HG03175 (cell line): ENCODE measurements around the gene SMIM15.

ENCODE experiments used
- ATAC-seq: cut with Tn5 transposase; IDR thresholded peaks from one replicate; pipeline ENCODE4 v1.9.1; 2021; ENCODE audit warnings: mild to moderate bottlenecking, moderate library complexity; ENCODE audit not compliant: unreplicated experiment

The SMIM15 gene

DNA sequence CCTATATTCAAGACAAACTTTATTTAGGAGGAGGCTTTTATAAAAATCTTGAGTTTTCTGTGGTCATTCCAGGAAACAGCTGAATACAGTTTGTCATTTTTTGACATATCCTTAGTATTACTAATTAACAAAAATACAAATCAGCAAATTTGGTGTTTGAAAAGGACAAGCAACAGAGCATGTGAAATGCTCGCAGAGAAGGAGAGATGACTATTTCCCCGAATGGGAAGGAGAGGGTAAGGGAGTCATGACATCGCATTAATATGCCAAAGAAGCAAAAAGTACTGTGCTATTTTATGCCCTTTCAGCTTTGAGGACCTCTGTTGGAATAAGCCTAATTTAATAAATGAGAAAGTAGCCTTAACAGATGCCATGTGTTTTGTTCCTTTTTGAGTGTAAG lies 1.8 kb downstream of the SMIM15 start:
- no peak for ATAC-seq

DNA sequence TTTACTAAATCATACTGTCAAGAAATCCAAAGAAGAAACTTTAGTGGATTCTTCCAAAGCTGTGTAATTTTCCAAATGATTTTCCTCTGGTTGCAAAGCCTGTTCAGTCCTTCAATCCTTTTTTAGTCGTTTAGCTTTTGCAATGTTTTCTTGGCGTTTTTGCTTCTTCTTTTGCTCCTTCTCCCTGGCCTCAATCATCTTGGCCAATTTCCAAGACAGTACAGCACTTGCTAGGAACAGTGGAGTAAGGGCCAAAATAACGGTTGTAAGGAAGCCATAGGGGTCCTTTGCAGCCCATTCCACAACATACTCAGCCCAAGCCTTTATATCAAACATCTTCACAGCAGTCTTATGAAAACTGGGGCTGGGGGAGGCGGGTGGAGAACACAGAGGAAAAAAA lies 2.4 kb downstream of the SMIM15 start:
- ATAC-seq = no peak

DNA sequence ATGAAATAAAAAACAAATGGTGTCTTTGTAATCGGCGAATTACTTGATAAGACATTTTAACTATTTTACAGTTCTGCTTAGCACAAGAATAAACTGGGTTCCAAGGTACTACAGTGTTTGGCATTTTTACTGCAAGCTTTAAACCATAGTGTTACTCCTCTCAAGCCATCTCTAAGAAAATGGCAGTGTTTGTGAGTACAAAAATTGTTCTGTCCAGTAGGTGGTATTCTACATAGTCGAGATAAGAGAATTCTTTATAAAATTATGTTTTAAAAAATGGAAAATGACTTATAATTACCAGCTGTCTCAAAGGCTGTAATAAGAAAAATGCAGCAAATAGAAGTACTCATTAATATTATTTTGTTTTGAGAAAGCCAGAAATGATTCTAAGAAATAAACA lies 3.2 kb downstream of the SMIM15 start:
- no peak for ATAC-seq

DNA sequence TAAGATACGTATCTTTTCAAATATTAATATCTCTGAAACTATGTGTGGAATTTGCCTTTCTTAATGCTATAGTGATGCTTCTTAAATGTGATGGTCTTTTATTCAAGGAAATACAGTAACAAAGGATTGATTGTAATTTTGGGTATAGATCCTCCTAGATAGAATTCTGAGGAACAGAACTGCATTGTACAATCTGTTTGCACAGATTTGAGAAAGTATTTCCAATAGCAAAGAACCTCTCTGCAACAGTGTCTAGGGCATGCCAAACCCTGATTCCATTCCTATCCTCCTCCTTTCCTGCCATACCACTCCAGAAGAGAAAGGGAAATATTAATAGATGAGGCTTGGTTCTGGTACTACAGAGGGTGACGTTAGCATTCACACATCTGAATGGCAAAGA lies 10.4 kb downstream of the SMIM15 start:
- ATAC-seq = no peak

DNA sequence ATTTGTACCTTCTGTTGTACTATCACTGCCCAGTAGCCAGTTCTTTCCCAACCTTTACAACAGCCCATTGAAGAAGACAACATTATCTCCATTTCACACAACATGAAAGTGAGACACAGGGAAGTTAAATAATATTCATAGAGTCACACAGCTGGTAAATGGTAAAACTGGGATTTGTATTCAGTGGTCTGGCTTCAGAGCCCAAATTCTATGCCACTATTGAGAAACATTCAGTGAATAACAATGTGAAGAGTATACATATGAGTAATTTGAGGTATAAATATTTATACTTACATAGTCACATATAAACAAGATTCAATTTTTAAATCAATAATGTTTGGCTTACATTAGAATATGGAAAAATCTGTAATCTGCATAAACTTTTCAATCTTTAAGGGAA lies 13.8 kb downstream of the SMIM15 start:
- no peak for ATAC-seq

DNA sequence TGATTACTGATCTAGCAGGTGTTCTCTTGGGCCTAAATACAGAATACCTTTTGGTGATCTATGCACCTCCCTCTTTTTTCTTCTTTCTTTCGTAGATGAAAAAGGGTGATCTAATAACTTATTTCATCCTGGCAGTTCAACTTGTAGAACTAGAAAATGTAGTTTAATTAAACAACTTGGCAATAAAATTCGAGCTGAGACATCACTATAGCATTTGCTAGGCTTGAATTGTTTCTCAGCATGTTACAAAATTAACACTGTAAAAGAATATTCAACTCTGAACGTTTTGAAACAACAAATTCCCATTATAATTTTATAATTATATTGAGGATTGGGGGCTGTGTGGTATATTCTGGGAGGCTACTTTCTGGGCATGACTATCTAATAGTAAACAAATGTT lies 19.5 kb downstream of the SMIM15 start:
- no peak for ATAC-seq

DNA sequence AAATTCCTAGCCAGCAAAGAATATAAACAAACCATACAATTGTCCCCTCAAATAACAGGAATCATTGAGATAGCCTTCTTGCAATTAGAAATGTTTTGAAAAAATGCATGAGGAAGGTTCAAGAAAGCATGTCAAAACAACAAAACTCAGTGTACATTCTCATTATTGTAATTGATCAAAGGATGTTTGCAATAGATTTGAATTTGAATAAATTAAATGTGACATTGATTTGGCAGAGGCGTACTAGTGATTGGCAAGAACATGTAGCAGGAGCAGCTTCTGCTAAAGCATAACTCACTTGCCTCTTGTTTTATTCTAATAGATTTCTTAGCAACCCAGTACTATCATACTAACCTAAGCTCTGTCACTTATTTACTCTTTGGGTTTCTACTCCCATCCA lies 19.9 kb downstream of the SMIM15 start:
- no peak for ATAC-seq

DNA sequence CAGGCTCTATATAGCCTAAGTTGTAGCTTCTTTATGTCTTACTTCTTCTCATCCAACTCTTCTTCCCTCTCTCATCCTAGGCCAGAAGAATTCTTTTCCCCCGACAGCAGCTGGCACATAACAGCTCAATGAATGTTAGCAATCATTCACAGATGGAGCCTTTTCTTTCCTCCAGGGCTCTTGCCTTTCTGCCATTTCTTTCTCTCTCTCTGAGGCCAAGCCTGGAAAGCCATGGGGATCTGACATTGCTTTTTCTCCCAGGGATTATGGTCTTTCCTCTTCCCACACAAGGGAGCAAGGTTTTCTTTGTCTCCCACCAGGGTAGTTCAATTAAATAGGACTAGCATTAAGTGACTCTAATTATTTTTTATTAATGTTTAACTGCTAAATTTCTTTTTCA lies 20.5 kb downstream of the SMIM15 start:
- no peak for ATAC-seq

DNA sequence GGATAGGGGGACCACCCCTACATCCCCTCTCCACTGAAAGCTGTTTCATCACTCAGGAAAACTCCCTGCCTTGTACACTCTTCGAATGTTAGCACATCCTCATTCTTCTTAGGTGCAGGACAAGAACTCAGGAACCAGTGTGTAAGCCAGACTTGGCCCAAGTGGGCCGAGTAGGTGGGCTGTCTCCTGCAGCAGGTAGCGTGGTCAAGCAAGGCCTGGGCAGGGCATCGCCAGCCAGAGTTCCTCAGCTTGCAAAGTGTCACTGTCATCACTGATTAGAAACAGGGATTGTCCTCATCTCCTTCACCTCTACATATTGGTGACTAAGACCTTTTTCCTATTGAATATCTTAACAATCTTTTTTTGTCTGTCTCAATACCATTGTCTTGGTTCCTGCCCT lies 22.3 kb downstream of the SMIM15 start:
- ATAC-seq = no peak

DNA sequence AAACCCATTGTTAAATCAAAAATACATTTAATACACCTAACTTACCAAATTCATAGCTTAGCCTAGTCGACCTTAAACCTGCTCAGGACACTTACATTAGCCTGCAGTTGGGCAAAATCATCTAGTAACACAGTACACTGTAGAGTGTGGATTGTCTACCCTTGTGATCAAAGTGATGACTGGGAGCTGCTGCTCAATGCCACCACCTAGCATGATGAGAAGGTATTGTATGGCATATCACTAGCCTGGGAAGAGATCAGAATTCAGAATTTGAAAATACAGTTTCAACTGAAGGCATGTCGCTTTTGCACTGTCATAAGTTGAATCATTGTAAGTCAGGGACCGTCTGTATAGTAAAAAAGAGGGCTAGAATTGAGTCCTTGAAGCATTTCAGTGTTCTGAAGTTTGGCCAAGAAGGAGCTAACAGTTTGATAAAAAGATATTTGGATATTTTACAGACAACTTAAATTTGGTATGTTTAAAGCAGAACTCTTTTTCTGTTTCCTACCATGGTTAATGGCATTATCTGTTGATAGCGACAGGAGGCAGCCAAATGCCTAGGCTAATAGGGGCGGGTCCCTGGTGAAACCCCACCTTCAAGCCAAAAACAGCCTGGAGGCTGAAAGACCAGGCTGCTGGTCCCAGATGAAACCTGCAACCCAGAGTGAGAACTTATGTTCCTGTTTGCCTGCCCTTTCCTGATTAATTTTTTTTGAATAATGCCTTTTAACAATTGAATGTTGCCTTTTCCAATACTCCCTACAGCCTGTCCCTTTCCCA lies 23.0 kb downstream of the SMIM15 start:
- no peak for ATAC-seq

DNA sequence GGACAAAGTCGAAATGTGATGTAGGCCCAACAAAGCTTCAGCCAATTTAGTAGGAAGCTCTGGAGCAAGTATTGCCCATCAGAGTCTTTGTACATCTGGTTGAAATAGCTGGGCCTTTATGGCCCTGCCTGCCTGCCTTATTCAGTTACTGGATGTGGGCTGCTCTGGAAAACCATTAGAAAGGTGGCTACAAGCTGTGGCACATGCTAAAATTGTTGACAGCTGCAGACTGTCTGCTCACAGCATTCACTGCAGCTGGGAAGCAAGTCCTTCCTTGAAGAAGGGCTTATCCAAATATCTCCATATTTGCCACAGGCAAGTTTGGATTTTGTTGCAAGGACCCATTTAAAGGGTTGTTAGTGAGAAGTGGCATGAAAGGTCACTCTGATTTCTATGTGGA lies 24.4 kb downstream of the SMIM15 start:
- ATAC-seq = no peak

DNA sequence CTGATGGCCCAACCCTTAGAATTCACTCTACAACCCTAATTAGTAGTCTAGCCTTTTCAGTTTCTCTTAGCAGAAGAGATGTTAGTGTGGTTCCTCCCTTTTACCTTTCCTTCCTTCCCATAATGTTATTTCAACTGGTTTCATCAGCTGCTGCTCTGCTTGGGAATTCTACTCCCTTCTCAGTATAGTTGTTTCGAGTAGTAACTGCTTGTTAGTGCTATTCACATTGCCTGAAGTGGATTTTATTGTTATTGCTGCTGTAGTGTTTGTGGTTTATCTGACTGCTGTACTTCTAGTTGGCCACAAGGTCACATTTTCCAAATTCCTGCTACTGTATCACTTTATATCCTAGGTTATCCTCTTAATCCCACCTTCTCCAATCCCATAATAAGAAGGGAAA lies 29.7 kb downstream of the SMIM15 start:
- ATAC-seq = no peak

DNA sequence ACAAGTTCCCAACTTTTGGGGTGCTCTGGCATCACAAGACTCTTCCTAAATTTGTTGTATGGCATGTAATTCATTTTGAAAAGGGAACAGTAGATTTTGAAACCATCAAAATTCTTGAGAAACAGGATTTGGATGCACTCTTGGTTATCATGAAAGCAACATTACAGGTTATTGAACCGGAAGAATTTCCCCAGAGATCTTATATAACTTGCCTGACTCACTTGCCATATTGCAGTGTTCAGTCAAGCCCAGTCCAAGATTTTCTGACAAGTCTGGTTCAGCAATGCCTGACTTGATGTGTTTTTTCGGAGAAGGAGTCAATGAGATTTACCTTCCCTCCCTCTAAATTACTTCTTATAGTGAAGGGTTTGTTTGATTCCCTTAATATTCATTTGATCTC lies 32.0 kb downstream of the SMIM15 start:
- no peak for ATAC-seq

DNA sequence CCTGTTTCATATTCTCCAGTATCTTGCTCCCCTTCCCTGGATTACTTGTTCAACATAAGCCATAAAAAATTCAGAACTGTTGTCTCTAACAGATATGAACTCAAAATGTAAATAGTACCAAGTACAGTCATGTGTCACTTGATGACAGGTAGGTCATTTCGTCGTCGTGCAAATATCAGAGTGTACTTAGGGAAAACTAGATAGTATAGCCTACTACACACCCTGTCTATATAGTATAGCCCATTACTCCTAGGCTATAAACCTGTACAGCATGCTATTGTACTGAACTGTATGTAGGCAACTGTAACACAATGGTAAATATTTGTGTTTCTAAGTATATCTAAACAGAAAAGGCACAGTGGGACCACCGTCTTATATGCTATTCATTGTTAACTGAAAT lies 39.1 kb downstream of the SMIM15 start:
- ATAC-seq = no peak

DNA sequence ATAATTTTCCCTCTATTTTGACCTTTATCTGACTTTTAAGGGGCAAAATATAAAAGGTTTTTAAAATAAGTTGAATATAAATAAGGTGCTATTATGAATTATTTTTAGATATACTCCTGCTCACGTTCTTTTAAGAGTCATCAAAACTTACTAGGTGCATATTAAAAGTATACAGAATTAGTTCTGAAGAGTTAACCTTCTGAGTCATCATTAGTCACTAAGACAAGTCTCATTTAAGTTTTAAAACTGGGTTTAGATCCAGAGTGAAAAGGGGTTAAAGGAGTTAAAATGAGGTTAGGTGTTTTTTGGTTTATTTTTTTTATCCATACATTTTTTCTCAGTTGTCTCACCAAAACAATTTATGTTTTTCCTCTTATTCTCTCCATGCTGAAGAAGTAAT lies 41.7 kb downstream of the SMIM15 start:
- ATAC-seq = no peak

DNA sequence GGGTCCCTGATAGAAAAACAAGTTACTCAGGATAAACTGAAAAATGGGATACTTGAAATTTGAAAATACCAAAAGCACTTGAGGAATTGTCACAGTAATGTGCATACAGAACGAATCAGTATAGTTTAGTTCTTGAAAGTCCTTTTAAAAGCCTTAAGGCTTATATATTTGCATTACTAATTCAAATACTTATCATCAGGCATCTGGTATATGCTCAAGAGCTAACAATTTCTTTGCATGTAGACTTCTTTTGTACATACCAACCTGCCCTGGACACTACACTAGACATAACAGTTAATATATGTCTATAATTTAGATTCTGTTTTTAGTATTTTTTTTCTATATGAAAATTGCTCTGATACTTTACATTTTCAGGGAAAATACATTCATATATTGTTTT lies 43.2 kb downstream of the SMIM15 start:
- no peak for ATAC-seq

DNA sequence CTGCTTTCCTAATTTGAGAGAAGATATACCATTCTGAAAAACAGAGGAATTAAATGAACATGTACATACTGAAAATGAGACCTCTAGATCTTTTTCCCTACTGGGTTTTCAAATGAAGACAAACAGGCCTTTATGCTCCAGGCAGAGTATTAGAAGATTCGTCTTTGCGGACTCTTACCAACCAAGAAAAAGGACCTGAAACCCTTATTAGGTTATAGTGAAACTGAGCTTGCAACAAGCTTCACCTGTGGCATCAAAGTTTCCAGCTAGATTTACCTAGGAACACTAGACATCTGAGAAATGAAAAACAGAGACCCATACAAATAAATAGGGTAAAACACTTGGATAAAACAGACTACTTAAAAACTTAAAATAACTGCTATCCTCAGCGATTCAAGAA lies 46.3 kb downstream of the SMIM15 start:
- ATAC-seq = no peak

DNA sequence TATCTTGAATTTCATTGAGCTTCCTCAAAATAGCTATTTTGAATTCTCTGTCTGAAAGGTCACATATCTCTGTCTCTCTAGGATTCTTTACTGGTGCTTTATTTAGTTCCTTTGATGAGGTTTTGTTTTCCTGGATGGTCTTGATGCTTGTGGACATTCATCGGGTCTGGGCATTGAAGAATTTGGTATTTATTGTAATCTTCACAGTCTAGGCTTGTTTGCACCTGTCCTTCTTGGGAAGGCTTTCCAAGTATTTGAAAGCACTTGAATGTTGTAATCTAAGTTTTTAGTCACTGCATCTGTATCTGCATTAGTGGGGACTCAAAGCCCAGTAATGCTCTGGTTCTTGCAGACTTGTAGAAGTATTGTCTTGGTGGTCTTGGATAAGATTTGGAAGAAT lies 47.8 kb downstream of the SMIM15 start:
- no peak for ATAC-seq
